Measurements from ENCODE around the gene OVCH1.

Gene OVCH1

DNA sequence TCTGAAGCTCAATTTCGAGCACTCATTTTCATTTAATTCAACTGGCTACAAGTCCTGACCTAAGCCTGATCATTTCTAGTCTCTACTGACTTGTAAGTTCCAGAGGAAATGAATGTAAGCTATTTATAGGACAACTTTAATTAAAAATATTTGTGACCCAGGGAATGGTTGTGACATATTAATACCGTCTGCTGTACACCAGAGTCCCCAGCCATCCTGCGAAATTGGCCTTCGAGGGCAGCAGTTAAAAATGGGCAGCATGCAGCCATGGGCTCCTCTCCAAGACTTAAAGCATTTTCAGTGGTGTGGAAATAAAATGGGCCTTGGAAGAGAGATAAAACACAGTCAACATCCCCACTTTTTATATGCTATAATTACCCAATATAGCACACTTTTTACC lies 30.7 kb upstream of the OVCH1 start:
- Histone ChIP-seq H3K9ac (ENCODE audit: low read depth, low read length) (no peak overlapping the region), H3K4me3 (ENCODE audit: low read length) (no peak overlapping the region), H3K9me3 (ENCODE audit: insufficient read depth, low read depth, low read length) (no peaks in the 10 kb centered on the region), H3K27me3 (ENCODE audit: insufficient read depth, low read length) (no peaks in the 10 kb centered on the region), H3K36me3 (ENCODE audit: insufficient read depth, low read depth, low read length) (no peaks in the 10 kb centered on the region), H3K27ac (ENCODE audit: low read length) (no peak overlapping the region), H3K4me1 (ENCODE audit: insufficient read depth, low read length) (no peaks in the 10 kb centered on the region)

DNA sequence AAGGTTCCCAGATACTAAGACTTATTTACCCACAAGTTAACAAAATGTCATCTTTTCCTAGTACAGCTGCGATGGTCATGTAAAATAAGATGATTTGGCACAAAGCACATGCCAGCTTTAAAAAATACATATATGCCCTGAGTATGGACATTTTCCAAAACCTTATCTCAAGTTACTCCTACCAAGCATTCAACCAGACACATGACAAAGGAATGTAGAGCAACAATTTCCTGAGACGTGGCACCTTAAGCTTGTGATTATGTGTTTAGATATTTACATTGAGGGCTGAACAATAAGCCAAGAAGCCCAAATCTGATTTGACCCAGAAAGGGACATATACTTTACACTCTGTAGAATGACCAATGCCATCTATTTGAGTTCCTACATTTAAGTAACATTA lies 24.5 kb upstream of the OVCH1 start:
- no peaks in the 10 kb centered on the region for H3K9me3 ChIP-seq (ENCODE audit: insufficient read depth, low read depth, low read length)
- no peak overlapping the region for H3K27ac ChIP-seq (ENCODE audit: low read length)
- no peaks in the 10 kb centered on the region for H3K27me3 ChIP-seq (ENCODE audit: insufficient read depth, low read length)
- H3K4me3 ChIP-seq (ENCODE audit: low read length): no peak overlapping the region
- no peak overlapping the region for H3K9ac ChIP-seq (ENCODE audit: low read depth, low read length)
- H3K36me3 ChIP-seq (ENCODE audit: insufficient read depth, low read depth, low read length): 0 out of 2 replicates have a peak, but pooled peaks cover 3% of the 10 kb centered on the region
- no peaks in the 10 kb centered on the region for H3K4me1 ChIP-seq (ENCODE audit: insufficient read depth, low read length)

DNA sequence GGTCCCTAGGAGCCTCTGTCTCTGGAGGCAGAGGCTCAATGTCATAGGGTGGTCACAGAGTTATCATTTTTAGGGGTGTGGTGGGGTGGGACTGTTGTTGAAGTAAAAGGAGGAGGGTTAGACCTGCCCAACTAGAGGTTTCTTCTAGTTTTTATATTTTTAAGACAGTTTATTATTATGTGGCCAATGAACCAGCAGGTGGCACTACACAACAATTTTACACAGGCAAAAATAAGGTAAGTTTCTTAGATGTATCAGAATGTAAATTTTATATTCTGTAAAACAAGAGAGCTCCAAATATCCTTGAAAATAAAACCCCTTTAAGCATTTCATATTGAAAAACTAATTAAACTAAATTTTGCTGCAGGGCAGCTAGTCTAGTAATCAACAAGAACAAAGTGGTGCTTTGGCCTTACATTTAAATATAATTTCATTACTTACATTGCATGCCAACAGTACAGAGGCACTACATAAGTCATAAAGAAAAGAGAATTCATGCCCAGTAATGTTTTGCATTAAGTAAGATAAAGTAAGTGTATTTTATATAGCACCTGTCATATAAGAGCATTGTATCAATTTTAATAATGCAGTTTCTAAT lies 22.2 kb upstream of the OVCH1 start:
- peaks cover 6% of the 10 kb centered on the region for H3K36me3 ChIP-seq (ENCODE audit: insufficient read depth, low read depth, low read length)
- no peaks in the 10 kb centered on the region for H3K27me3 ChIP-seq (ENCODE audit: insufficient read depth, low read length)
- H3K4me1 ChIP-seq (ENCODE audit: insufficient read depth, low read length): no peaks in the 10 kb centered on the region
- no peak overlapping the region for H3K4me3 ChIP-seq (ENCODE audit: low read length)
- no peak overlapping the region for H3K27ac ChIP-seq (ENCODE audit: low read length)
- no peak overlapping the region for H3K9ac ChIP-seq (ENCODE audit: low read depth, low read length)
- H3K9me3 ChIP-seq (ENCODE audit: insufficient read depth, low read depth, low read length): no peaks in the 10 kb centered on the region

DNA sequence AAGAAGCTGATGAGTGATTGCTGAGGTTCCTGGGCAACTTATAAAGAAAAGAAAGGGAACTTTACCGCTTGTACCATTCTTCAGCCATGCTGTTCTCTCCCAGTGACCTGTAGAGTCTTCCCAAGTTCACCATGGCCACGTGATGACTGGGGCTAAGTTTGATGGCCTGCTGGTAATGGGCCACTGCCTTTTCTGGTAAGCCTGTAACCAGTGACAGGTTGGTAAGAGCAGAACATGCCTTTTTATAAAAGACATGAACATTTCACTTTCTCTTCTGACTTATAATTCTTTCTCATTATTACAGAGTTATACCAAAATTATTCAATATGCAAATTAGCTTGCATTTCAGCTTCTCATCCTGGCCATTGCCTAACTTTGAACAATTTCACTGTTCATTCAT lies 20.9 kb upstream of the OVCH1 start:
- H3K27ac ChIP-seq (ENCODE audit: low read length): no peak overlapping the region
- no peak overlapping the region for H3K4me3 ChIP-seq (ENCODE audit: low read length)
- H3K36me3 ChIP-seq (ENCODE audit: insufficient read depth, low read depth, low read length): peaks cover 6% of the 10 kb centered on the region
- H3K4me1 ChIP-seq (ENCODE audit: insufficient read depth, low read length): no peaks in the 10 kb centered on the region
- no peaks in the 10 kb centered on the region for H3K9me3 ChIP-seq (ENCODE audit: insufficient read depth, low read depth, low read length)
- no peaks in the 10 kb centered on the region for H3K27me3 ChIP-seq (ENCODE audit: insufficient read depth, low read length)
- no peak overlapping the region for H3K9ac ChIP-seq (ENCODE audit: low read depth, low read length)

DNA sequence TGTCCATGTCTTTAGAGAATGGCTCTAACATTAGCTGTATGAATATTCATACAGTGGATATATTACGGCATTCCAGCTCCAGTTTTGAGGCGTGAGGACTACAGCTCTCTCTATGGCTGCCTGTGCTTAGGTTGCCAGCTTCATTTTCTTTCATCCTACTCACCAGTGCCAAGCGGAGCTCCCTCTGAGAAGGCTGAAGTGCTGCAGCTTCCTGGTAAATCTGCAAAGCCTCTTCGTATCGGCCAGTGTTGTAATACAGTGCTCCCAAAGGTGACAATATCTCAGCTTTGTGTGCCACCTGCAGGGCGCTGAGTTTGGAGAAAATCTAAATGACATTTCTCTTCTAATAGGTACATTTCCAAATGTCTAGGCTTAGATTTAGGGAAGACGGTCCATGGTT lies 19.8 kb upstream of the OVCH1 start:
- no peak overlapping the region for H3K9ac ChIP-seq (ENCODE audit: low read depth, low read length)
- H3K4me3 ChIP-seq (ENCODE audit: low read length): no peak overlapping the region
- H3K9me3 ChIP-seq (ENCODE audit: insufficient read depth, low read depth, low read length): no peaks in the 10 kb centered on the region

DNA sequence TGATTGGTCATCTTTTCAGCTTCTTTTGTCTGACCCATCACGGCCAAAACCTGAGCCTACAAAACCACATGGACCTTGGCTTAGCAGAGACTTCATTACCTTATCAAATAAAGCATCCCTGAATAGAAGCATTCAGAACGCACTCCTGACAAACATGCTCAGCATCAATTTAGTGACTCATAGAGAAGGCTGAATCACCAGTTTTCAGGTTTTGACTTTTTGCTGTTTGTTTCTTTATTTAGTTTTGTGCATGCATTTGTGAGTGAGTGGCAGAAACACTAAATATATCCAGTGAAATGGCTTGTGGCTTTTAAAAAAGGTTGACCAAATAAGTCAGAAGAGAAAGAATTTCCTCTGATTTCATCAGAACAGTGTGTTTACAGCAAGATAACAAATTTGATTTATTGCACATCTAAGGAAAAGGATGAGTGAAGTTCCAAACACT lies 19.0 kb upstream of the OVCH1 start:
- Histone ChIP-seq H3K4me3 (ENCODE audit: low read length) (no peak overlapping the region), H3K4me1 (ENCODE audit: insufficient read depth, low read length) (no peaks in the 10 kb centered on the region), H3K27ac (ENCODE audit: low read length) (no peak overlapping the region), H3K9me3 (ENCODE audit: insufficient read depth, low read depth, low read length) (no peaks in the 10 kb centered on the region), H3K27me3 (ENCODE audit: insufficient read depth, low read length) (no peaks in the 10 kb centered on the region), H3K36me3 (ENCODE audit: insufficient read depth, low read depth, low read length) (peaks cover 6% of the 10 kb centered on the region), H3K9ac (ENCODE audit: low read depth, low read length) (no peak overlapping the region)

More for the DNA sequence above, 19.8 kb upstream of the OVCH1 start:
- Histone ChIP-seq H3K27me3 (ENCODE audit: insufficient read depth, low read length) (no peaks in the 10 kb centered on the region), H3K27ac (ENCODE audit: low read length) (no peak overlapping the region), H3K4me1 (ENCODE audit: insufficient read depth, low read length) (no peaks in the 10 kb centered on the region), H3K36me3 (ENCODE audit: insufficient read depth, low read depth, low read length) (peaks cover 6% of the 10 kb centered on the region)

DNA sequence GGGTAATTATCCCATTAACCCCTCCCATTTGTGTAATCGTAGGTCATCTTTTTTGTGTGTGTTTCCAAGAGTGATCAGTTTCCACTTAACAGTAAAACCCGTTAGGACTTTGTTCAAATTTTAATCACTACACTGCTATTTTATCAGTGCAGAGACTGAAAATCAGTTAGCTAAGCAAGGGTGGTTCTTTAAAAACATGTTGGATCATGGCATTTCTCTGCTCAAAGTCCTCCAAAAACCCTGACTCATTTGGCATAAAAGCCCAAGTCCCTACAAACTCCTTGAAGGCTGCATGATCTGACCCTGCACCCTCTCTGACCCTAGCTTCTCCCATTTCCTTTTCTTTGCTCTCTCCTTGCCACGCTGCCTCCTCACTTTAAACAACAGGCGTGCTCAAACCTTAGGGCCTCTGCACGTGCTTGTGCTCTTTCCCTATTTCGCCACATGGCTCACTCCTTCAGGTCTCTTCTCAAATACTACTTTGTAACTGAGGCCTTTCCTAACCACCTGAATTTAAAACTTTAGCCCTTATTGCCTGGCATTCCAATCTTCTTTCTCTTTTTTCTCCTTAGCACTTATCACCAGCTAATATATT lies 13.2 kb upstream of the OVCH1 start:
- H3K4me1 ChIP-seq (ENCODE audit: insufficient read depth, low read length): no peaks in the 10 kb centered on the region
- H3K27me3 ChIP-seq (ENCODE audit: insufficient read depth, low read length): no peaks in the 10 kb centered on the region
- no peaks in the 10 kb centered on the region for H3K9me3 ChIP-seq (ENCODE audit: insufficient read depth, low read depth, low read length)
- H3K9ac ChIP-seq (ENCODE audit: low read depth, low read length): no peak overlapping the region
- no peak overlapping the region for H3K27ac ChIP-seq (ENCODE audit: low read length)
- H3K4me3 ChIP-seq (ENCODE audit: low read length): no peak overlapping the region
- H3K36me3 ChIP-seq (ENCODE audit: insufficient read depth, low read depth, low read length): peaks cover 9% of the 10 kb centered on the region; the same call in 1 of the 2 replicates

DNA sequence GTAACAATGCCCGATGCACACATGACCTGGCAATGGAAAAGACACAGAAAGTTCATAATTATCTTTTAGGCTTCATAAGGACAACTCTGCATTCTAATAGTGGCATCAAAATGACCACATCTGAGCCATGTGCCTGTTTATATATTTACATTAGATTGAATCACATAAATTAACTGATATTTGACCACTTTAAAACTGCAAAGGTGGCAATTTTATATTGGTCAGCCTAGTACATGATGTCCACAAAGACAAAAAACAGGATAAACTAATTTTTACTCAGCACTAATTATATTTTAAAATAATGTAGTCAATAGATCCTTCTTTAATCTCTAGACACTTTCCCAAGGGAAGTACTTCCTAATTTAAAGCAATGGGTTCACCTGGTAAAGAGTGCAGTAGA lies 12.0 kb upstream of the OVCH1 start:
- Histone ChIP-seq H3K27me3 (ENCODE audit: insufficient read depth, low read length) (no peaks in the 10 kb centered on the region), H3K9ac (ENCODE audit: low read depth, low read length) (no peak overlapping the region), H3K4me3 (ENCODE audit: low read length) (no peak overlapping the region), H3K27ac (ENCODE audit: low read length) (no peak overlapping the region), H3K36me3 (ENCODE audit: insufficient read depth, low read depth, low read length) (peaks cover 9% of the 10 kb centered on the region; the same call in 1 of the 2 replicates), H3K4me1 (ENCODE audit: insufficient read depth, low read length) (0 out of 2 replicates have a peak, but pooled peaks cover 3% of the 10 kb centered on the region), H3K9me3 (ENCODE audit: insufficient read depth, low read depth, low read length) (no peaks in the 10 kb centered on the region)

DNA sequence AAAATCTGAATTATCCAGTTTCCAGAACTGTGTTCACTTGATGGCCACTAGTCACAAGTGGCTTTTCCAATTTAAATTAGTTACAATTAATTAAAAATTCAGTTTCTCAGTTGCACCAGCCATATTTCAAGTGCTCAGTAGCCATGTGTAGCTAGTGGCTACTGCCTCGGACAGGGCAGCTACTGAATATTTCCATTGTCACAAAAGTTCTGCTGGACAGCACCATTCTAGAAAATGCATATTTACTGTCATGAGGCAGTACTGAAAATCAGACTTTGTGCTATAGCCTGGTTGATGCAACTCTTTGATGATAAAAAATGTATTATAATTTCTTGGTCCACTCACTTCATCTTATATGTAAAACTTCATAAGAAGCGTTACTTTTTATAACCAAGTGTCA lies 11.5 kb upstream of the OVCH1 start:
- H3K27ac ChIP-seq (ENCODE audit: low read length): no peak overlapping the region
- H3K9me3 ChIP-seq (ENCODE audit: insufficient read depth, low read depth, low read length): no peaks in the 10 kb centered on the region
- H3K4me1 ChIP-seq (ENCODE audit: insufficient read depth, low read length): 0 out of 2 replicates have a peak, but pooled peaks cover 3% of the 10 kb centered on the region

DNA sequence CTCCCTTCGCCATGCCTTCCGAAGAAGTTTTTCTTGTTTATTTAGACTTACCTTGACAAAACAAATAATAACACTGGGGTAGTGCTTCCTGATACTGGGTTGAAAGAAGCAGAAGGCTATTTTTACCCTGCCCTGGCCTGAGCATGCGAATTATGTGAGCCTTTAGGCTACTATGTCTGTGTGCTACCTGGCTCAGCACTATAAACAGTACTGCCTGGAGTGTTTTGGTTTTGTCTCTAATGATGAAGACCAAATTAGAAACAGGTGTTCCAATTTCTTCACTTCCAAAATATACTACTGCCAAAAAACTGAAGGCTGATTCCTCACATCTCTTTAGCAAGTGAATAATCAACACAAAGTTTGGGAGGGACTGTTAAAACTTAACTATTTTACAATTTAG lies 7.6 kb upstream of the OVCH1 start:
- H3K27ac ChIP-seq (ENCODE audit: low read length): no peak overlapping the region
- no peak overlapping the region for H3K4me3 ChIP-seq (ENCODE audit: low read length)
- H3K27me3 ChIP-seq (ENCODE audit: insufficient read depth, low read length): no peaks in the 10 kb centered on the region
- no peak overlapping the region for H3K9ac ChIP-seq (ENCODE audit: low read depth, low read length)
- H3K4me1 ChIP-seq (ENCODE audit: insufficient read depth, low read length): 0 out of 2 replicates have a peak, but pooled peaks cover 3% of the 10 kb centered on the region
- H3K36me3 ChIP-seq (ENCODE audit: insufficient read depth, low read depth, low read length): peaks cover 9% of the 10 kb centered on the region; the same call in 1 of the 2 replicates
- H3K9me3 ChIP-seq (ENCODE audit: insufficient read depth, low read depth, low read length): no peaks in the 10 kb centered on the region

More for the DNA sequence above, 11.5 kb upstream of the OVCH1 start:
- H3K9ac ChIP-seq (ENCODE audit: low read depth, low read length): no peak overlapping the region
- H3K27me3 ChIP-seq (ENCODE audit: insufficient read depth, low read length): no peaks in the 10 kb centered on the region
- no peak overlapping the region for H3K4me3 ChIP-seq (ENCODE audit: low read length)
- peaks cover 9% of the 10 kb centered on the region; the same call in 1 of the 2 replicates for H3K36me3 ChIP-seq (ENCODE audit: insufficient read depth, low read depth, low read length)

DNA sequence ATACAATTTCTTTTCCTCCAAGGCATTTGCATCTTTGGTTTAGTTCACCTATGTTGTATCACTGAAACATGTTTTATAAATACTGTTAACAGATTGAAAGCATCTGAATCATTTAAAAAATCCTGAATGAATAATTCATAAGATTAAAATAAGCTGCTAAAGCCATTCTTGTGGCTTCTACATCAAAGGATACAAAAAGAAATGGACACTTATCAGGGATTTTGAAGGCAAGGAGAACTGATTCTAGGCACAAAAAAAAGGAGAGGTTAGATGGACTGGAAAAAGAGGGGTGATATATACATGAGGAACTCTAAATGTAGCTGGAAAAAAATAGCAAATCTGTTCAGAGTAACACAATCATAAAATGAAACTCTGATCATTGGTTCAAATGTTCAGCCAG lies 5.8 kb upstream of the OVCH1 start:
- Histone ChIP-seq H3K36me3 (ENCODE audit: insufficient read depth, low read depth, low read length) (peaks cover 9% of the 10 kb centered on the region; the same call in 1 of the 2 replicates), H3K27ac (ENCODE audit: low read length) (no peak overlapping the region), H3K27me3 (ENCODE audit: insufficient read depth, low read length) (no peaks in the 10 kb centered on the region), H3K9me3 (ENCODE audit: insufficient read depth, low read depth, low read length) (no peaks in the 10 kb centered on the region), H3K9ac (ENCODE audit: low read depth, low read length) (no peak overlapping the region), H3K4me1 (ENCODE audit: insufficient read depth, low read length) (0 out of 2 replicates have a peak, but pooled peaks cover 3% of the 10 kb centered on the region), H3K4me3 (ENCODE audit: low read length) (no peak overlapping the region)

DNA sequence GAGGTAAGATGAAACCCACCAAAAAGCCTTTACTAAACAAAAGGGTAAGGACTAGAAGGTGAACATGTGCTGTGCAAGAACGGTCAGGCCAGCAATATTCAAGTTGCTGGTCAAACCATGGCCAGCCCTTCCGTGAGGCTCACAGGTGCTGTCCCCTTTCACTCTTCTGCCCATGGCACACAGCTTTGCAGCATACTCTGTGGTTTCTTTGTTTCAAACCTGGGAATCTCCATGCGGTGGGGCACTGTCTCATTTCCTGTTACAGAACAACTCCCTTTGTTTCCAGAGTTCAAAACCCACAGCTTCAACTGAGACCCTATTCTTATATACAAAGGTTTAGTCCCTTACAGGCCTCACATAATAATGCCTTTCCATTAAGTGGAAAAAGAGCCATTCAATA lies 1.7 kb upstream of the OVCH1 start:
- H3K36me3 ChIP-seq (ENCODE audit: insufficient read depth, low read depth, low read length): no peaks in the 10 kb centered on the region
- no peak overlapping the region for H3K27ac ChIP-seq (ENCODE audit: low read length)
- no peaks in the 10 kb centered on the region for H3K4me1 ChIP-seq (ENCODE audit: insufficient read depth, low read length)
- H3K9ac ChIP-seq (ENCODE audit: low read depth, low read length): no peak overlapping the region
- H3K27me3 ChIP-seq (ENCODE audit: insufficient read depth, low read length): no peaks in the 10 kb centered on the region
- no peak overlapping the region for H3K4me3 ChIP-seq (ENCODE audit: low read length)
- no peaks in the 10 kb centered on the region for H3K9me3 ChIP-seq (ENCODE audit: insufficient read depth, low read depth, low read length)

Measured in iPS-20b (cell line).